AG04449 (cell line): ENCODE measurements around the gene CREB5.

Source experiments
- CTCF ChIA-PET: fragments of 350-600 bp; formaldehyde crosslinking; extraction: SDS; loops from one replicate; lab custom pipeline; 2021; ENCODE audit warnings: antibody characterized with exemption; lab: Yijun Ruan, JAX
- POLR2A ChIA-PET: fragments of 400-600, 350-600 bp; formaldehyde crosslinking; extraction: SDS; loops from one replicate; lab custom pipeline; 2020; ENCODE audit warnings: antibody characterized with exemption, inconsistent platforms; lab: Yijun Ruan, JAX
- DNase-seq: peaks from one replicate; pipeline ENCODE4 v3.0.0-alpha.2; 2010; ENCODE audit warnings: low read depth, low spot score
- H3K4me3 ChIP-seq: 2 replicates; pipeline ENCODE4 v1.5.1; 2011; ENCODE audit warnings: low read depth, mild to moderate bottlenecking, control low read depth, low read length
- CTCF ChIP-seq: IDR thresholded peaks from one replicate; pipeline ENCODE4 v1.5.1; 2011; ENCODE audit warnings: mild to moderate bottlenecking, moderate library complexity, low read length, control low read depth, inconsistent platforms; ENCODE audit not compliant: insufficient read depth; ENCODE audit errors: missing control alignments

The CREB5 gene

GRCh38 chr7:28442540-28443420, 30.5 kb downstream of the CREB5 start:
- POLR2A ChIA-PET = interaction anchor here (0.6 kb wide), 1 partner anchor 1392 kb away, joined by 3 read pairs; no protein-coding TSS in a partner anchor
- DNase-seq = no peak
- TF ChIP-seq CTCF = no peak
- no peak overlapping the region for H3K4me3 ChIP-seq
- CTCF ChIA-PET = no interaction called here

GRCh38 chr7:28446131-28446530, 33.8 kb downstream of the CREB5 start:
- ChIA-PET CTCF (no interaction called here), POLR2A (no interaction called here)

GRCh38 chr7:28447071-28447470, 34.8 kb downstream of the CREB5 start:
- no peak for TF ChIP-seq CTCF
- no peak for DNase-seq
- CTCF ChIA-PET = no interaction called here
- no peak overlapping the region for H3K4me3 ChIP-seq
- POLR2A ChIA-PET = no interaction called here

More at GRCh38 chr7:28446131-28446530, 33.8 kb downstream of the CREB5 start:
- H3K4me3 ChIP-seq = no peak overlapping the region
- DNase-seq = no peak
- no peak for TF ChIP-seq CTCF

- no peak overlapping the region for H3K4me3 ChIP-seq
- TF ChIP-seq CTCF = no peak
- ChIA-PET POLR2A (no interaction called here), CTCF (no interaction called here)
- DNase-seq = no peak
Observed at GRCh38 chr7:28448708-28449107, 36.4 kb downstream of the CREB5 start.

GRCh38 chr7:28452681-28453080, 40.4 kb downstream of the CREB5 start:
- ChIA-PET CTCF (no interaction called here), POLR2A (no interaction called here)
- H3K4me3 ChIP-seq = no peak overlapping the region
- no peak for TF ChIP-seq CTCF
- DNase-seq = no peak

- TF ChIP-seq CTCF = no peak
- ChIA-PET CTCF (interaction anchor here (1.0 kb wide), 1 partner anchor 23 kb away, joined by 3 read pairs; no protein-coding TSS in a partner anchor), POLR2A (no interaction called here)
- DNase-seq = no peak
- no peak overlapping the region for H3K4me3 ChIP-seq
Observed at GRCh38 chr7:28455486-28455885, 43.2 kb downstream of the CREB5 start.
